Measurements from ENCODE around the gene TBCC. TPM values are rescaled to one million over a fixed set of nuclear protein-coding genes. Genes with fewer than 3 reads are reported as not detected.
"Not testable (repeated sequence)": the region's sequence is repeated elsewhere in the genome, so short reads cannot be mapped to it uniquely, and the experiment has no call there.

Gene TBCC
- total RNA-seq, 1 experiment from 2014 or later: 38.7 TPM

DNA sequence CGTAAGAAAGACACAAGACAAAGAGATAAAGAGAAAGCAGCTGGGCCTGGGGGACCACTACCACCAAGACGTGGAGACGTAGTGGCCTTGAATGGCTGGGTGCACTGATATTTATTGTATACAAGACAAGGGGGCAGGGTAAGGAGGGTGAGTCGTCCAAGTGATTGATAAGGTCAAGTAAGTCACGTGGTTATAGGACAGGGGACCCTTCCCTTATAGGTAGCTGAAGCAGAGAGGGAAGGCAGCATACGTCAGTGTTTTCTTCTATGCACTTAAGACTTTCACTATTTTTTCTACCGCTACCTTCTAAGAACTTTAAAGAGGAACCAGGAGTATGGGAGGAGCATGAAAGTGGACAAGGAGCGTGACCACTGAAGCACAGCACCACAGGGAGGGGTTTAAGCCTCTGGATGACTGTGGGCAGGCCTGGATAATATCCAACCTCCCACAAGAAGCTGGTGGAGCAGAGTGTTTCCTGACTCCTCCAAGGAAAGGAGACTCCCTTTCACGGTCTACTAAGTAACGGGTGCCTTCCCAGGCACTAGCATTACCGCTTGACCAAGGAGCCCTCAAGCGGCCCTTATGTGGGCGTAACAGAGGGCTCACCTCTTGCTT, 11.9 kb downstream of the TBCC start:
- not testable (repeated sequence) for DNase-seq (ENCODE audit: low spot score)

DNA sequence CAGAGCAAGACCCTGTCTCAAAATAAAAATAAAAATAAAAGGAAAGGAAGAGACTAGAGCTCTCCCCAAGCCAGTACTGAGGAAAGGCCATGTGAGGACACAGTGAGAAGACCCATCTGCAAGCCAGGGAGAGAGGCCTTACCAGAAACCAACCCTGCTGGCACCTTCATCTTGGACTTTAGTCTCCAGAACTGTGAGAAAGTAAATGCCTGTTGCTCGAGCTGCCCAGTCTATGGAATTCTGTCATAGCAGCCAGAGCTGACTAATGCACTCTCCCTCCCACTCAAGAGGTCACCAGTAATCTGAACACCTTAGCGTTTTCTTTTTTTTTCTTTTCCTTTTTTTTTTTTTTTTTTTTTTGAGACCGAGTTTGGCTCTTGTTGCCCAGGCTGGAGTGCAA, 16.2 kb downstream of the TBCC start:
- DNase-seq (ENCODE audit: low spot score): peak; percentile 6

DNA sequence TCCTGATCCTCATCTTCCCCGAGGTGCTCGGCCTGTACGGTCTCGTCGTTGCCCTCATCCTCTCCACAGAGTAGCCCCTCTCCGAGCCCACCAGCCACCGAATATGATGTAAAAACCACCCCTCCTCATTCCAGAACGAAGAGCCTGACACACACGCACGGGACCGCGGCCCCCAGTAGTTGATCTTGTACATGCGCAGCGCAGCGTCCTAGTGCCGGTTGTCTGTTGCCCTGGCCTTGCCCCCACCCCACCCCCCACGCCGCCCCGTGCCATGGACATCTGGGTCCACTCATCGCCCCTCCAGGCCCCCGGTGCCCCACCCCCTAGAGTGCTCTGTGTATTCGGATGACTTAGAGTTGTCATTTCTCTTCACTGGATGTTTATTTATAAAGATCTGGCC, 18.3 kb downstream of the TBCC start:
- DNase-seq (ENCODE audit: low spot score): no peak

DNA sequence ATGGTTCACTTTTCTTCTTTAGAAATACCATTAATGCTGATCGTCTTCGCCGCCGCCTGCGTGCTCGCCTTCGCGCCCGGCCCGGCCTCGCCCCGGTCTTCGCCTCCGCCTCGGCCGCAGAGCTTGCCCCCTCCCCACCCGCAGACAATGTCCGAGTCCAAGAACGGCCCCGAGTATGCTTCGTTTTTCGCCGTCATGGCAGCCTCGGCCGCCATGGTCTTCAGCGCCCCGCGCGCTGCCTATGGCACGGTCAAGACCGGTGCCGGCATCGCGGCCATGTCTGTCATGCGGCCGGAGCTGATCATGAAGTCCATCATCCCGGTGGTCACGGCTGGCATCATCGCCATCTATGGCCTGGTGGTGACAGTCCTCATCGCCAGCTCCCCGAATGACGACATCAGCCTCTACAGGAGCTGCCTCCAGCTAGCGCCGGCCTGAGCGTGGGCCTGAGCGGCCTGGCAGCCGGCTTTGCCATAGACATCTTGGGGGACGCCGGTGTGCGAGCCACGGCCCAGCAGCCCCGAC, 18.8 kb downstream of the TBCC start:
- no peak for DNase-seq (ENCODE audit: low spot score)

DNA sequence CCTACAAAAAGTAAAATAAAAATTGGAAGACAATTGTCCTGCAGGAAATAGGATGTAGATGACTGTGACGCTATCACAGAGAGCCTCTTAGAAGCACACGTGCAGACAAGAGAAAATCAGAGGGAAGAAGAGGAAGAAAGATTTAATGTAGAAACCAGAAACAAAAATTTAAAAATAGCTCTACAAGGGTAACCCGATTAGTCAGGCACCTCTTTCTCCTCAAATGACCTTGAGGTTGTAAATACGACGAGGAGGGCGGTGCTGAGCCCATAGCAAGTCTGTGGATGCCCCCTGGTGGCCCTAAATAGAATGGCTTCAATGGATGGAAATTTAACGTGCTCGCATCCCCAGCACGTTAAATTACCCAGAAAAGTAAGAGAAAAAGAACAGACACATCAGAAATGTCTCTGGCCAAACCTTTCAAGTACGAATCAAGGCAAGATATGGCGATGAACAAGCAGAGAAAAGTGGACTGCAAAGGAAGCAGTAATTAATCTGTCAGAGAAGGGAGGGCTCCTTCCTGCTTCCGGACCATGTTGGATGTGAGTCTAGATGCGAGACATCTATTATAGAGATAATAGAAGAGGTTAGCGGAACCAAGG, 19.3 kb downstream of the TBCC start:
- peak; percentile 74 for DNase-seq (ENCODE audit: low spot score)

DNA sequence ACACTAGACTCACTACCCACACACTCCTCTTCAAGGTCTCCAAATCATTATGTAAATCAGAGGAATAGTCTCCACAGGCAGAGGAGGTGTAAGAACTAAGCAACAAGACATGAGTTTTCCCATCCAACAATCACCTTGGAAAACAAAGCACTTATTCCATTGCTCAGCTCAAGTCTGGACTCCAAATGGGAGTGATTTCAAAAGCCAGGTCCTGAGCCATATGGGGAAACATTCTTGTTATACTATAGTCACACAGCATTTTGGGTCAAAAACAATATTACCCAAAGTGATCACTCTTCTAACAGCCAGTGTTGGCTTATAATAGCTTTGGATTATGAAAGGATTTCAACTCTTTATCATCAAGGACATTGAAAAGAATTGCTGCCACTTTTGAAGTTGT, 19.9 kb downstream of the TBCC start:
- DNase-seq (ENCODE audit: low spot score): no peak

DNA sequence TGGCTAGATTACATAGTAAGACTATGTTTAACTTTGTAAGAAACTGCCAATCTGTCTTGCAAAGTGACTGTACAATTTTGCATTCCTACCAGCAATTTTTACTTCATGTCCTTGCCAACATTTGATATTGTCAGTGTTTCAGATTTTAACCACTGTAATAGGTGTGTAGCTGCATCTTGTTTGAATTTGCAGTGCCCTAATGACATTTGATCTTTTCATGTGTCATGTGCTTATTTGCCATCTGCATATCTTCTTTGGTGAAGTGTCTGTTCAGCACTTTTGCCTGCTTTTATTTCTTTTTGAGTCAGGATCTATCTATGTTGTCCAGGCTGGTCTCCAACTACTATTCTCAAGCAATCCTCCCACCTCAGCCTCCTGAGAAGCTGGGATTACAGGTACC, 21.1 kb downstream of the TBCC start:
- no peak for DNase-seq (ENCODE audit: low spot score)

DNA sequence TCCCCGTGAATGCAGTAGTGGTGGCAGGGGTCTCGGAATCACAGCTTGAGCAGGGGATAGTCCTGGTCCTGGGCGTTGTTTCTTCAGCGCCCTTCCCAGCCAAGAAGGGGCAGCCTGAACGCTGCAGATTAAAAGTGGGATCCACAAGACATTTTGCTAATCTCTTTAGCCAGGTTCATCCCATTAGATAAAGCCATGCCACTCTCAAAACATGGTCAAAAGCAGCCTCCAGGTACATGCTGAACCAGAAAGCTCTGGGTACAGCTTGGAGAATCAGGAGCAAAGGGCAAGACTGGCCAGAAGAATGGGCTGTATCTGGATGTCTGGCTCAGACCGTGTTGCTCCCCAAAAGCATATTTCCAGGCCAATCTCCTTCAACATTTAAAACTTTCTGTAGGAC, 23.4 kb downstream of the TBCC start, which contains the start of gene PRPH2:
Gene PRPH2 (minus strand): TSS at position 101 of the 400 bp plus-strand sequence. CDS start 263 bp downstream, outside the sequence.
- DNase-seq (ENCODE audit: low spot score): no peak

DNA sequence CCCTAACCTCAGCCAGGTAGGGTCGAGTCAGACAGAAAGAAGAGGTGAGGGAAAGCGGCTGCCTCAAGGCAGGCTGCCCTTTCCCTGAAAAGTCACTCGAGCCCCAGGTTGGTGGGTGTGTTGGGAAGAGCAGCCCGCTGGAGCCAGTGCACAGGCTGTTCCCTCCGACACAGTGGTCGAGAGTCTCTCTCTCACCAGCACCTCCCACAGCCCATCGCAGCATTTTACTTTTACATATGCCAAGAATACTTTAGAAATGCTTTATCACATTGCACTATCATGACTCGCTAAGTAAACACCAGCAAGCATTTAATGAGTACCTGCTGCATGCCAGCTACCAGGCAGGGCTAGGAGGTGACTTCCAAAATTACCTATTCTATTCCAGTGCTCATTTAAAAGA, 25.2 kb downstream of the TBCC start:
- DNase-seq (ENCODE audit: low spot score): no peak

DNA sequence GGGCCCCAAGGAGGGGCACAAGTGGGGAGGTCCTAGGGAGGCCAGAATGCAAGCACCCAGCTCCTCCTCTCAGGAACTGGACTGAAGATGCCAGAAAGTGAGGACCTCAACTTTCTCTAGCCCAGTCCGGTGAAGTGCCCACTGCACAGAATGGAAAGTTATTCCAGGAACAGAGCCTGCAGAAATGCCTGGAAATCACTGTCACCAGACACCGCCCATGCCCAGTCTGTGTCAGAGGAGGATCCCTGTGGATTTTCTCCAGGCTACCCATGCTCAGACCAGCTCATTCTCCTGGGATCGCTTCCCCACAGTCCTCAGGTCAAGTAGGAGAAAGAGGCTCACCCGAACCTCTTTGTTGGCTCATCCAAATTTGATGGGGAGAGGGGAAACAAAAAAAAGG, 30.0 kb downstream of the TBCC start:
- no peak for DNase-seq (ENCODE audit: low spot score)

DNA sequence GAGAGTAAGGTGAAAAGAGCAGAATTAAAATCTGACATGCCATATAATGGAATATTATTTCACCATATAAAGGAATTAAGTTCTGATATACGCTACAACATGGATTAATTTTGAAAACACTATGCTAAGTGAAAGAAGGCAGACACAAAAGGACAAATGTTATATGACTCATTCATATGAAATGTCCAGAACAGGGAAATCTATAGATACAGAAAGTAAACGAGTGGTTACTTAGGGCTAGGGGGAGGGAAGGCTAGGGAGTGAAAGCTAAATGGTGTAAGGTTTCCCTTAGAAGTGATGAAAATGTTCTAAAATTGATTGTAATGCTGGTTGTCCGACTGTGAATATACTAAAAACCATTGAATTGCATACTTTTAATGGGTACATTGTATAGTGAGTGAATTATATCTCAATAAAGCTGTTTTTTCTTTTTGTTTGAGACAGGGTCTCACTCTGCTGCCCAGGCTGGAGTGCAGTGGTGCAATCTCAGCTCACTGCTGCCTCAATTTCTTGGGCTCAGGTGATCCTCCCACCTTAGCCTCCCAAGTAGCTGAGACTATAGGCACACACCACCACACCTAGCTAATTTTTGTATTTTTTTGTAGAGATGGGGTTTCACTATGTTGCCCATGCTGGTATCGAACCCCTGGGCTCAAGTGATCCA, 31.7 kb downstream of the TBCC start:
- DNase-seq (ENCODE audit: low spot score): peak; percentile 18

DNA sequence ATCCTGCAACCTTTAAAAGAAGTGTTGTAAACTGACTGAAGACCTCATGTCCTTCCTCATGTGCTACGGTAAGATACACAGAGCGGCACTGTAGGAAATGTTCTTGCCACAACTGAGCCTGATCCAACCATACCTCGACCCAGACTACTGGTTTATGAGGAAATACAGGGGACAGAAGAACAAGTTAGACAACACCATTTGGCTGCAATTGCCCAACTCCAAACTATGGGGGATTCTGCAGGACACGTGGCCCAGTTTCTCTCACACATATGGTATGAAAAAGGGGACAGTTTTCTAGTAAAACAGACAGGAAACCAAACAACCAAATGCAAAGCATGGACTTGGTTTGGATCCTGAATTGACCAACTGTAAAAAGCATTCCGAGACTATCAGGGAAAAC, 34.0 kb downstream of the TBCC start:
- no peak for DNase-seq (ENCODE audit: low spot score)

DNA sequence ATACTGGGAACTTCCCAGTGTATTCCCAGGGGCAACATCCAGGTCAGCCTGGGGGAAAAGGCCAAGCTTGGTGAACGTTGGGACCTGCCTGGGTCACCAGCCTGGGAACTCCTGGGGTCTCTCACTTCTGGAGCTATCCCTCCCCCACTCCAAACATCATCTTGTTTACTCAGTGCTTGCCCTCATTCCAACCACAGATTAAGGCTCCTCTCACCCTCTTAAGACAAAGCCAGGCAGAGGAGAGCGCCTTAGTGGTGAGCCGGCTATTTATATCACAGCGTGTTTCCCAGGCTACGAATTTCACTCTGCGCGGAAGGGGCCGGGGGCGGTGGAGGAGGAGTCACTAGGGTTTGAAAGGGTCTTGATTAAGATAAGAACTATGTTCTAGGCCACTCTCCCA, 35.6 kb downstream of the TBCC start:
- no peak for DNase-seq (ENCODE audit: low spot score)

DNA sequence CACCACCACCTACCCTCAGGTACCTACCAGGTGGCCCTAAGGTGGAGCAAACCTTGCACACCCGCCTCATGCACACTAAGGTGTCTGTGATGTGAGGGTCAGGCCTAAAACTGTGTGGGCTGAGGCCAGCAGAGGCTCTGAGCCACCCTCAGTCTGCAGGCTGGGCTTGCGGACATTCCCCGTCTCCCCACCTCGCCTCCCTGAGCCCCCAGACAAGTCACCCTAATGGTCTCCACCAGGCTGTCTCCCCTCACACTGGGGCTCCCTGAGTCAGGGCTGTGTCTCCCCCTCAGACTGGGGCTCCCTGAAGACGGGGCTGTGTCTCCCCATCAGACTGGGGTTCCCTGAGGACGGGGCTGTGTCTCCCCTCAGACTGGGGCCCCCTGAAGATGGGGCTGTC, 36.0 kb downstream of the TBCC start:
- no peak for DNase-seq (ENCODE audit: low spot score)

DNA sequence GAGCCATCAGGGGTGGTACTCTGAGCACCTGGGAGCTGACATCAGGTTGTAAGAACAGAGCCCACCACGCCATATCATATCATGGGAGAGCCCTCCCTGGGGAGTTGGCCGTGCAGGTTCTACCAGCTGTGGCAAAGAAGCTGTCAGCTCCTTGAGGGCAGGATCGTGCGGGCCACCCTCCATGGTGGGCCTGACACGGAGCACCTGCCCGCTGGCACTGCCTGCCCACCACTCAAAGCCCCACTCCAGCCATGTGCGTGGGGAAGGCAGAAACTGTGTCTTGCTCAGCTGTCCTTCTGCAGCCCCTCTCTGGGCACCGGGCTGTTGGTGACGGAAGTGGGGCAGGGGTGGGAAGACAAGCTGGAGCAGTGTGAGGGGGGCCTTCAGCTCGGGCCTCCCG, 37.8 kb downstream of the TBCC start:
- DNase-seq (ENCODE audit: low spot score): no peak

DNA sequence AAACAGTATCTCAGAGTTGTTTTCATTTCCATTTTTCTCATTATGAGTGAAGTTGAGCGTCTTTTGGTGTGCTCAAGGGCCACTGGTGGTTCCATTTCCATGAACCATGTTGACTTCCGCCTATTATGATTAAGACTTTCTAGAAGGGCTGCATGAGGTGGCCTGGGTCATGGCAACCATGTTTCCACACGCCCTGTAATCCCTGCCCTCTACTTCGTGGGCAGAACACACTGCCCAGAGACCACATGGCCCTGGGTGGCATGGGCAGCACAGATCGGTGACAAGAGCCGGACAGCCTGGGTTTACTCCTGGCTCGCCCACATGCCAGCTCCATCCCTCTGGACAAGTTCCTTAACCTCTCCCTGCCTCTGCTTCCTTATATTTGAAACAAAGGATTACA, 38.3 kb downstream of the TBCC start:
- no peak for DNase-seq (ENCODE audit: low spot score)

DNA sequence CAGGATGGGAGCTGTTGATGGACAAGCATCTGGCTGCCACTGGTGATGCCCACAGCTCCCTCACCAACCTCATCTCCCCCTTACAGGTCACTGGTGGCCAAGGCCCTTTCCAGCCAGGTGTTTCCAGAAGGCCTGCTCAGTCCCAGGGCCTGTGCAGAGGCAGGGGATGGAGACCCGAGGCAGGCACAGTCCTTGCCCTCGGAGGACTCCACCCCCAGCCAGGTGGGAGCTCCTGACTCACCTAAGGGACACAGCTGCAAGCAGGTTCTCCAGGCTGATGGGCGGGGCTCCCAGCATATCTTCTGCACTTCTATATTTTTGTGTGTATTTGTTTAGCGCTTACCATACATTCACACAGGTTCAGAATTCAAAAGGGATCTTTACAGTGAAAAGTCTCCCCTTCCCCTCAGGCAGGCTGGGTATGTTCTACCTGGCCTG, 40.9 kb downstream of the TBCC start:
- no peak for DNase-seq (ENCODE audit: low spot score)

DNA sequence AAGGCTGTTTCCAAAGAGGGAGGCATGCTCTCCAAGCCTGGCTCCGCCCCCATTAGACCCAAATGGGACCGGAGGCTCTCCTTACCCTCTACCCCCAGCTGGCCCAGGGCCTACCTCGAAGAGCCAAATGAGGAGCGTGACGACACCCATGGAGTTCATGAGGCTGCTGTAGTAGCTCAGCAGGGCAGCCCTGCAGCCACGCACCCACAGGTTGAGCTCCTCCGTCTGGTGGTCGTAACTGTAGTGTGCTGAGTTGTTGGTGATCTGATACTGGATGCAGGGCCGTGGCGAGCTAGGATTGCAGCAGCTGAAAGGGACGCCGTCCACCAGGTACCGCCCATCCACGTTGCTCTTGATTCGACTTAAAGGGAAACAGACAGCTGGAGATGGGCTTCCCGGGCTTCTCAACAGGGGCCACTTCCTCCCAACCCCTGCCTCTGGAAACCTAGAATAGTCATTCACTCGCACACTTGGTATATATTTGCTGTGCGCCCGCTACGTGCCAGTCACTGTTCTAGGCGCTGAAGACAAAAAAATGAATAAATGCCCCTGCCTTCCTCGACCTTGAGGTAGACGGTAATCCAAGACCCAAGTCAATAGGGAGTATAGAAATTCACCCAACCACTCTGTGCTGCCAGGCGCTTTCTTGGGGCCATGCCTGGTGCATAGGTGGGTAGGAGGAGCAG, 41.5 kb downstream of the TBCC start:
- DNase-seq (ENCODE audit: low spot score): no peak

DNA sequence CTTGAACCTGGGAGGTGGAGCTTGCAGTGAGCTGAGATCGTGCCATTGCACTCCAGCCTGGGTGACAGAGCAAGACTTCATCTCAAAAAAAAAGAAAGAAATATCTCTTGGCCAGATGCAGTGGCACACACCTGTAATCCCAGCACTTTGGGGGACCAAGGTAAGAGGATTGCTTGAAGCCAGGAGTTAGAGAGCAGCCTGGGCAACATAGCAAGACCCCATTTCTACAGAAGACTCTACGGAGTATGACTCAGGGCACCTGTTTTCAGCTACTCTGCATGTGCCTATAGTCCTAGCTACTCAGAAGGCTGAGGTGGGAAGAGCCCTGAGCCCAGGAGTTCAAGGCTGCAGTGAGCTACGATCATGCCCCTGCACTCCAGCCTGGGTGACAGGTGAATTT, 43.1 kb downstream of the TBCC start:
- not testable (repeated sequence) for DNase-seq (ENCODE audit: low spot score)

DNA sequence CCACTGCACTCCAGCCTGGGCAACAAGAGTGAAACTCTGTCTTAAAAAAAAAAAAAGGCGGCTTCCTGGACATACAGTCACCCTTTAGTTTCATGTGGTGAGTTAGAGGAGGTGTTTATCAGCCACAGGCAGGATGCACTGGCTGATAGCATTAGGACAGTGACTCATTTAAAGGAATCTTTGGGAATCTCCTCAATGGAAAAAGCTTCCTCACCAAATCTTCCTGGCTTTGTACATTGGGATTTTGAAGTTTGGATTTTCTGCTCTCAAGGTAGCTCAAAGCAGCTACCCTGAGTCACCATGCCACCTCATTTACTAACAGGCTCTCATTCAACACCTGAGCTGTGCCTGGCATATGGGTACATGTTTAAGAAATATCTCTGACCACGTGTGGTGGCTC, 43.7 kb downstream of the TBCC start:
- no peak for DNase-seq (ENCODE audit: low spot score)

DNA sequence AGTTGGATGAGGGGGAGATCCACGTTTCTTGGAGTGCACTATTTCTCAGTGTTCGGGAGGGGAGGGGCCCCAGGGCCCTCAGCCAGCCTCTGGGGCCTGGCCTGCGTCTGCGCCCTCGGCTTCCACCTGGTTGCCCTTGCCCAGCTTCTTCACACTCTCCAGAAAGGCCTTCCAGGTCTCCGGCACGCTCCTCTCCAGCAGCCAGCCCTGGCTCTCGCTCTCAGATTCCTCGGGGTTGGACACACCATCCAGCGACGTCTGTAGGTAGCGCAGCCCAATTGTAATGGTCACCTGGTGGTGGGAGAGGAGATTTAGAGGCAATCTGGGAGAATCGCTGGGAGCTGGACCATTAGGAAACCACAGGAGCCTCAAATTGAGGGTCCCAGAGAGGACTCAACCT, 47.7 kb downstream of the TBCC start:
- DNase-seq (ENCODE audit: low spot score): no peak

DNA sequence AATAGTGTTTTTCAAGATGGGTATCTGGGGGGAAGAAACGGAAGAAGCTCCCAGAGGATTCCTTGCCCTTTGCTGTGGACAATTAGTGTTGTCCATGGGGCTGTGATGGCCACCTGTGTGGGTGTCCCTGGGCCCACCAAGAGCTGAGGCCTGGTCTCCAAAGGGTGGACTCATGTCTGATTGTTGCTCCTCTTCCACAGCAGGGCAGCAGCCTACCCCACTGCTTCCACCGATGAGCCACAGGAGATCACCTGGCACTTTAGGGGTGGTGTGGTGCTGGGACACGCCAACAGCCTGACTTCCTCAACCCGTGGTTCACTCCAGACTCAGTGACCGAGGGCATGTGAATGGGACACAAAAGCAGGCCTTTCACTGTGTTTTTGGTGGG, 48.6 kb downstream of the TBCC start:
- DNase-seq (ENCODE audit: low spot score): no peak

Measured in HT-29 (cell line).